Endothelial cell of coronary artery (primary cell): ENCODE measurements around the gene ZSWIM1. TPM values are rescaled to one million over a fixed set of nuclear protein-coding genes. Genes with fewer than 3 reads are reported as not detected.

Source experiments
- total RNA-seq: library from RNA; depleted of rRNA; stranded (reverse); fragments of >200 nt; gene quantifications from 2 replicates; pipeline ENCODE4 v1.2.3, GENCODE V29; 2014

ZSWIM1 gene
- total RNA-seq, result 3.6 TPM in 2 replicates

GRCh38 chr20:45880988-45881788 lies at the start of gene ZSWIM1:
TSS of gene ZSWIM1 (plus strand) at chr20:45881227. CDS start at chr20:45882593, 1,366 bp downstream.

GRCh38 chr20:45833030-45833882 lies 47.8 kb upstream of the ZSWIM1 start, which contains the start of gene SNX21:
TSS of gene SNX21 (plus strand) at chr20:45833799. CDS start at chr20:45833920, 121 bp downstream.

GRCh38 chr20:45857114-45857881 lies 23.7 kb upstream of the ZSWIM1 start, which contains the start of the genes ACOT8 and ZSWIM3:
TSS of gene ACOT8 (minus strand) at chr20:45857392. CDS start at chr20:45857315, 77 bp downstream.
TSS of gene ZSWIM3 (plus strand) at chr20:45857614. CDS start at chr20:45857826, 212 bp downstream.

GRCh38 chr20:45887346-45887715 lies 6.3 kb downstream of the ZSWIM1 start, which contains the start of gene SPATA25:
TSS of gene SPATA25 (minus strand) at chr20:45887622. CDS start at chr20:45887590, 32 bp downstream.

GRCh38 chr20:45890985-45891983 lies 10.3 kb downstream of the ZSWIM1 start, which contains the start of the genes CTSA and NEURL2:
TSS of gene CTSA (plus strand) at chr20:45891335. CDS start at chr20:45891569, 234 bp downstream.
TSS of gene NEURL2 (minus strand) at chr20:45891208. CDS start at chr20:45890991, 217 bp downstream.

GRCh38 chr20:45911486-45912343 lies 30.7 kb downstream of the ZSWIM1 start, which contains the start of gene PLTP:
TSS of gene PLTP (minus strand) at chr20:45912155. CDS start at chr20:45911452, 703 bp downstream.

Other genes starting within 250 kb of the ZSWIM1 start
- gene WFDC9, start 249.9 kb upstream of the ZSWIM1 start, total RNA-seq, result not detected in 2 replicates
- gene WFDC11, start 211.0 kb upstream of the ZSWIM1 start, total RNA-seq, result not detected in 2 replicates
- not detected in 2 replicates for gene WFDC13, start 179.2 kb upstream of the ZSWIM1 start, total RNA-seq
- not detected in 2 replicates for gene WFDC10B, start 176.2 kb upstream of the ZSWIM1 start, total RNA-seq
- not detected in 2 replicates for gene SPINT4, start 158.9 kb upstream of the ZSWIM1 start, total RNA-seq
- 0.28 TPM in 1 of 2 replicates, not detected in the other for gene WFDC3, start 89.3 kb upstream of the ZSWIM1 start, total RNA-seq
- 13.9 and 14.8 TPM in 2 replicates for gene DNTTIP1, start 89.3 kb upstream of the ZSWIM1 start, total RNA-seq
- gene UBE2C, start 68.6 kb upstream of the ZSWIM1 start, total RNA-seq, result 9.7 and 23.3 TPM in 2 replicates
- not detected in 2 replicates for gene TNNC2, start 53.9 kb upstream of the ZSWIM1 start, total RNA-seq
- 13.6 and 19.0 TPM in 2 replicates for gene SNX21, start 47.4 kb upstream of the ZSWIM1 start, total RNA-seq
- gene ACOT8, start 23.8 kb upstream of the ZSWIM1 start, total RNA-seq, result 25.8 and 34.6 TPM in 2 replicates
- 5.8 and 7.4 TPM in 2 replicates for gene ZSWIM3, start 23.6 kb upstream of the ZSWIM1 start, total RNA-seq
- gene SPATA25, start 6.4 kb downstream of the ZSWIM1 start, total RNA-seq, result 0.63 and 0.75 TPM in 2 replicates
- gene NEURL2, start 10.0 kb downstream of the ZSWIM1 start, total RNA-seq, result 2.0 and 2.2 TPM in 2 replicates
- gene CTSA, start 10.1 kb downstream of the ZSWIM1 start, total RNA-seq, result 34.3 and 49.5 TPM in 2 replicates
- 8.2 and 13.7 TPM in 2 replicates for gene PLTP, start 30.9 kb downstream of the ZSWIM1 start, total RNA-seq
- gene PCIF1, start 53.5 kb downstream of the ZSWIM1 start, total RNA-seq, result 6.5 and 6.9 TPM in 2 replicates
- 9.0 and 11.6 TPM in 2 replicates for gene ZNF335, start 91.0 kb downstream of the ZSWIM1 start, total RNA-seq
- 0.09 TPM in 1 of 2 replicates, not detected in the other for gene MMP9, start 127.7 kb downstream of the ZSWIM1 start, total RNA-seq
- gene SLC12A5, start 148.0 kb downstream of the ZSWIM1 start, total RNA-seq, result 0.19 and 0.63 TPM in 2 replicates
- gene NCOA5, start 208.7 kb downstream of the ZSWIM1 start, total RNA-seq, result 11.6 and 12.1 TPM in 2 replicates
- gene CD40, start 237.1 kb downstream of the ZSWIM1 start, total RNA-seq, result 8.0 and 9.5 TPM in 2 replicates